Kidney glomerular epithelial cell (primary cell): ENCODE measurements around the gene BMF.

Experiments
- DNase-seq: peaks from one replicate; lab custom pipeline; 2025; lab: John Stamatoyannopoulos, UW

The BMF gene

DNA sequence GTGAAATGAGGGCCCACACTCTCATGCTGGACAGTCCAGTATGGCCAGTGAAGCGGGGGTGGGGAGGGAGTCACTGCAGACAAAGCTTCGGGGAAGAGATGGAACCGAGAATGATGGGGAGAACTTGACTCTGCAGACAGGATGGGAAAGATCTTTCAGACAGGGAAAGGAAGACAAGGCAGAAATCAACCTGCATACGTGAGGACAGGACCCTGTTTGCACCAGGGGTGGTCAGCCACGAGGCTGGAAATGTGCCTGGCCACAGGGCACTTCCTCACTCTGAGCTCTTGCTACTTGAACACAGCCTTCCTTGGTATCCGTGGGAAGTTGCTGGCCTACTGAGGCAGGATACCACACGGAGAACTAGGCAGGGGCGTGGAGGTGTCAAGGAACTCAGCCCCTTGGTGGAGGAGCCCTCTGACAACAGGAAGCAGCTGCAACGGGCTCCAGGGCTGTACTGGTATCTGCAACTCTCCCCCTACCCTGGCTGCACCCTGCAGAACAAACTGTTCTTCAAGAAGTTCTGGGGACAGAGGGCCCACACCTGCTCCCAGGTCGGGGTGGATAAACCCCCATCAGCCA lies 60.4 kb downstream of the BMF start:
- DNase-seq, result no peak

GRCh38 chr15:40047415-40048210 lies 61.1 kb downstream of the BMF start:
- peak; percentile 79 for DNase-seq

- DNase-seq, result peak; percentile 80
Measured at GRCh38 chr15:40046721-40047414, 61.8 kb downstream of the BMF start.

- DNase-seq, result no peak
Measured at GRCh38 chr15:40045572-40046217, 63.0 kb downstream of the BMF start.

- DNase-seq, result peak; percentile 67
Measured at GRCh38 chr15:40044717-40045571, 63.7 kb downstream of the BMF start.

DNA sequence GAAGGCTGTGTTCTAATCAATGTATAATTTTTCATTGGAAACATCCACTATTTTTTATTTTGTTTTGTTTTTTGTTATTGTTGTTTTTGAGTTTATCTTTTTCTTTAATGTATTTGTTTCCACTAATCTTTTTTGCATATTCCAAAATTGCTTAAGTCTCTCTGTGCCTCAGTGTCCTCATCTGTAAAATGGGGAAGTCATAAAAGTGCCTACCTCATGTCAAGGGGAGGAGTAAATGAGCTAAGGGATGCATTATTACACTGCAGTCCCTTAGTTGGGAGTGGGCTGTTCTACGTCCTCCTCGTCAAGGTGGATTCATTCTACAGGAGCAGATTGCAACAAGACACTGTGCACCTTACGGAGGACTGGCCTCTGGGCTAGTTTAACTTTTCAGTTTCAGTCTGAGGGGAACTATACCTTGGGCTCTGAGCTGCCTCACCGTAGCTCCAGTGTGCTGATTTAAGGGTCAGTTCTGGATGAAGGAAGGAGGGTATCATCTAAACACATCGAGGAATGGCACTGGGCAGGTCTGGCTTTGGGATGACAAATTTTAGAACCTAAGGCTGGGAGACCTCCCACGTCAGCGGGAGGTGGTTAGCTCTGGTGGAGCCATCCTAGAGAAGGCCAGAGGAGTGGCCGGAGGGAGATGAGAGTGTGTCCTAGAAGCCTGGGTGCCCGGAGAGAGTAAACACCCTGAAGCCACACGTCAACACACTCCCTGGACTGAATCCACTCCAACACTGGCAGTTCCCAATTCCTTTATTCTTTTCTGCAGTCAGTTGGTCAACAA lies 64.6 kb downstream of the BMF start:
- no peak for DNase-seq

- DNase-seq, result no peak
Measured at GRCh38 chr15:40042791-40043320, 65.8 kb downstream of the BMF start.

DNA sequence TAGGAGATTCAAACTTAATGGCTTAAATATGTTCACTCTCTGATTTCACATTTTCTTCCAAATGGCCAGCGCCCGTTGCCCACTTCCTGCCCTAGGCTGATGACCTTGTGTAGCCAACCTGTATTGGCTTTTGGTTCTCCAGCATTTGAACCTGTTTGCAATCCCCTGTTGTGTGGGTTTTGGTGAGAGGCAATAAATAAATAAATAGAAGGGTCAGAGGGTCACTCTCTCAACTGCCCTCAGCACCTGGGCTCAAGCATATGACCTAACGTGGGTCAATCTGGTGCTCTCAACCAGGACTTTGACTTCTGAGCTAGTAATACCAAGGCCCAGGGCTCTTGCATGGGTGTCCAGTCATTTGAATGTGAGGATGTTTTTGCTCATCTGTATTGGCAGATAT lies 67.9 kb downstream of the BMF start:
- no peak for DNase-seq

GRCh38 chr15:40040293-40040635 lies 68.4 kb downstream of the BMF start:
- no peak for DNase-seq

DNA sequence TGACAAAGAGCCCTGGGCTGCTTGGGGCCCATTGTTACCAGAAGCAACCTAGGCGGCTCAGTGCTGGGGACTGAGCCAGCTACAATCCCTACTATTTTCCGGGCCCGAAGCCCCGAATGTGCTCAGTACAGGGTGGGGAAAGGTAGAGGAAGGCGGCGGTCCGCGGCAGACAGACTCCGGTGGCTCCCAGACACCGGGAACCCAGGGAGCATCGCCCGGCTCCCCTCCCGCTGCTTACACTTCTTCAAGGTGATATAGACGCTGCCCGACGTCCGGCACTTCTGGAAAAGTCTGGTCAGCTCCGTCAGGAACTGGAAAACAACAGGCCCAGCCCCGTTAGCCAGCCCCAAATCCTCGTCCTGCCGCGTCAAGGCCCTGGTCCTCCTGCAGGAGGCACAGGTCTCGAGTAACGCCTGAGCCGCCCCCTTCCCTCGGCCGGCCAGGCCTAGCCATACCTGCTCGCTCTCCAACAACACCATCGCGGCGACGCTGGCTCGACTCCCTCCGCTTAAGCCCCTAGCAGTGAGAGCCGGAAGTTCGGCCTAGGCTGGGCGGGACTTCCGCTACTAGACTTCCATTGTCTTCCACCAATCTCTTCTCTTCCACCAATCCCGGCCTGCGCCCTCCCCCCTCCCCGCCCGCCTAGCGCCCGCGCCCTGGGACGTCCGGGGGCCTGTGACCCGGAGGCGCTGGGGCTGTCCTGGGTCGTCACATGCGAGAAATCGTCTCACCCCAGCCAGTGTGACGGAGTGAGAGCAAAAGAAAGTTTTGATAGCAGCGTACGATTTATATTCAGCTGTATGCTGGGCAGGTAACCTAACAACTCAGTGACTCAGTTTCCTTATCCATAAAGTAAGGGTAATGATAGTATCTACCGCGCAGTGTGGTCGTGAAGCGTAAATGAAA lies 69.8 kb downstream of the BMF start, which contains the start of gene SRP14:
Gene SRP14, minus strand, starts transcription at position 544 of the 906 bp plus-strand sequence. Its CDS starts 65 bp downstream, at position 479.
- DNase-seq, result peak; percentile 87

DNA sequence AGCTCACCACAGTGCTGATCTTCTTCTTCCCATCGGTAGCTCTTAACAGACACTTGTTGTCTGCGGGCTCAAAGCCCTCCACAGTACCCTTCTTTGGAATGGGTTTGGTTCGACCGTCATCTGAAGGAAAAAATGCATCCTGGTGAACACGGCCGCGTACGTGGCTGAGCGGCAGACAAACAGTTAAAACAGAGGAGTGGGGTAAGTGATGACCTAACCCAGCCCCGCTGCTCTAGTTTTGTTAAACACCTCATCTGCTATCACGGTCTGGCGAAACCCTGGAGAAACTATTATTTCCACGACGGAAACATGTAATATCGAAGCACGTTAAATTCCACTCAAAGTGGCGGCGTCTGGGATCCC lies 70.4 kb downstream of the BMF start:
- no peak for DNase-seq
